ENCODE data around the gene ACAP2.
"Not testable (repeated sequence)": the region's sequence is repeated elsewhere in the genome, so short reads cannot be mapped to it uniquely, and the experiment has no call there.

Gene ACAP2

GRCh38 chr3:195388380-195388779 is 54.4 kb downstream of the ACAP2 start:
- no peak for DNase-seq (ENCODE audit: low spot score)

- no peak for DNase-seq (ENCODE audit: low spot score)
Measured at GRCh38 chr3:195386739-195387138, 56.1 kb downstream of the ACAP2 start.

GRCh38 chr3:195385526-195385925 is 57.3 kb downstream of the ACAP2 start:
- no peak for DNase-seq (ENCODE audit: low spot score)

GRCh38 chr3:195384952-195385351 is 57.9 kb downstream of the ACAP2 start:
- no peak for DNase-seq (ENCODE audit: low spot score)

DNA sequence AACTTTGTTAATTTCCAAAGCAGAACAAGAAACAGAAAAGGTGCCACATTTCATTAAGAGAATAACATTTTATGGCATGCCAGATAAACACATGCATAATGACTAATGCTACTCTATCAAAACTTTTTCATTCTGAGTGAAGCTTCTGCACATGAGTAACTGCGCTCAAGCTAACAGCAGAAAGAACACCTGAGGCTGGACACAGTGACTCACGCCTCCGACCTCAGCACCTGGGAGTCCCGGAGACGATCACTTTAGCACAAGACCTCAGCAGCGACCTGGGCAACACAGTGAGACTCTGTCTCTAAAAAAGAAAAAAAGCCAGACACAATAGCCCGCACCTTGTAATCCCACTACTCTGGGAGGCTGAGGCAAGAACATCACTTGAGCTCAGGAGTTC is 70.6 kb downstream of the ACAP2 start:
- DNase-seq (ENCODE audit: low spot score), result no peak

GRCh38 chr3:195366200-195366925 is 76.5 kb downstream of the ACAP2 start:
- DNase-seq (ENCODE audit: low spot score), result no peak

DNA sequence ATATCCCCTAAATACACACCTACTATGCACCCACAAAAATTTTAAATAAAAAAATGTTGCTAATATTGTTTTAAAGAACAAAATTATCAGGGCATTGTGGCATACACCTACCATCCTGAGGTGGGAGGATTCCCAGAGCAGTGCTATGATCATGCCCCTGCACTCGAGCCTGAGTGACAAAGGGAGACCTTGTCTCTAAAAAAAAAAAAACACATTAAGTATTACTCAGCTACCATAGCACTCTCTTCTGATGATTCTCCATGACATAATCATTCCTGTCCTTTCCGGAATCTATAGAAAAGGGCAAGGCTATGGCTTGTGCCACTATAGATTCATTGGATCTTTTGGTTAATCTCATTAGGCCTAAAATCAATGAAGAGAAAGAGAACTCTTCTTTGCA is 77.4 kb downstream of the ACAP2 start:
- no peak for DNase-seq (ENCODE audit: low spot score)

- DNase-seq (ENCODE audit: low spot score), result not testable (repeated sequence)
Measured at GRCh38 chr3:195357797-195358196, 85.0 kb downstream of the ACAP2 start.

GRCh38 chr3:195356151-195357086 is 86.4 kb downstream of the ACAP2 start:
- DNase-seq (ENCODE audit: low spot score), result no peak

- DNase-seq (ENCODE audit: low spot score), result not testable (repeated sequence)
Measured at GRCh38 chr3:195354009-195354408, 88.8 kb downstream of the ACAP2 start.

GRCh38 chr3:195352895-195353488 is 89.8 kb downstream of the ACAP2 start:
- peak; percentile 70 for DNase-seq (ENCODE audit: low spot score)

DNA sequence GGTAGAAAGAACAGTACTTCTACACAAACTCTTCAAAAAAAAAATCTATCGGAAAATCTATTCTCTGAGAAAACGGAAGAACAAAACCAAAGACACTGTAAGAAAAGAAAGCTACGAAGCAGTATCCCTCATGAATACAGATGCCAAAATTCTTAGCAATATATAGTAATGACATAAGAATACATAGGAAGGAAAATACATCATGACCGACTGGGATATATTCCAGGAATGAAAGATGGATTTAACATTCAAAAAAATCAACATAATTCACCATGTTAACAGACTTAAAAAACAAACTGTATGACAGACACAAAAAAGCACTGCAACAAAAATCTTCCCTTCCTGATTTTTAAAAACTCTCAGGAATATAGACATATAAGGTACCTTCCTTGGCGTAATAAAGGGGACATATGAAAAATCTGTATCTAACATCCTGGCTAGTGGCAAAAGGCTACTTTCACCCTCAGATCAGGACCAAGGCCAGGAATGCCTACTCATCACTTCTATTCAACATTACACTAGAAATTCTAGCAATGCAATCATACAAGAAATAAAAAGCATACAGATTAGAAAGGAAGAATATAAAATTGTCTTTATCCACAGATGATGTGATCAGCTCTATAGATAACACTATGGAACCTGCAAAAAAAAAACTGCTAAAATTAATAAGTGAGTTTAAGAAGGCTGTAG is 94.2 kb downstream of the ACAP2 start:
- no peak for DNase-seq (ENCODE audit: low spot score)

DNA sequence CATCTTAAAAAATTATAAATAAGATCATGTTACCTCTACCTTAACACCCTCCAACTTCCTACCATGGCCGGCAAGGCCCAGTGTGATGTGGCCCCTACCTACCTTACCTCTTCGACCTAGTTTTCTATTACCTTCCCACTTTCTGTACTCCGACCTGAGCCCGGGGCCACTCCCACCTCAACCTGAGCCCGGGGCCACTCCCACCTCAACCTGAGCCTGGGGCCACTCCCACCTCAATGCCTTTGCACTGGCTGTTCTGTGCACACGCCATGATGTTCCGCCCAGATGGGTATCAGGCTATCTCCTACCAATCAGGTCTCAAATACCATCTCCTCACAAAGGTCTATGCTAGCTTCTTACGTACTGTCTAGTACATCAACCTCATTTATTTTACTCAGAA is 105.1 kb downstream of the ACAP2 start:
- no peak for DNase-seq (ENCODE audit: low spot score)

- no peak for DNase-seq (ENCODE audit: low spot score)
Measured at GRCh38 chr3:195334967-195335366, 107.9 kb downstream of the ACAP2 start.

DNA sequence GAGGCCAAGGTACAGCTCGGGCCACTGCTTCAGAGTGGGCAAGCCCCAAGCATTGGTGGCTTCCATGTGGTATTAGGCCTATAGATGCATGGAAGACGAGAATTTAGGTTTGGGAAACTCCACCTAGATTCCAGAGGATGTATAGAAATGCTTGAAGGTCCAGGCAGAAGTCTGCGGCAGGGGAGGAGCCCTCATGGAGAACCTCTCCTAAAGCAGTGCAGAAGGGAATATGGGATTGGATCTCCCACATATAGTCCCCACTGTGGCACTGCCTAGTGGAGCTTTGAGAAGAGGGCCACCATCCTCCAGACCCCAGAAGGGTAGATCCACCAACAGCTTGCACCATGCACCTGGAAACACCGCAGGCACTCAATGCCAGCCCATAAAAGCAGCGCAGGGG is 123.8 kb downstream of the ACAP2 start:
- no peak for DNase-seq (ENCODE audit: low spot score)

DNA sequence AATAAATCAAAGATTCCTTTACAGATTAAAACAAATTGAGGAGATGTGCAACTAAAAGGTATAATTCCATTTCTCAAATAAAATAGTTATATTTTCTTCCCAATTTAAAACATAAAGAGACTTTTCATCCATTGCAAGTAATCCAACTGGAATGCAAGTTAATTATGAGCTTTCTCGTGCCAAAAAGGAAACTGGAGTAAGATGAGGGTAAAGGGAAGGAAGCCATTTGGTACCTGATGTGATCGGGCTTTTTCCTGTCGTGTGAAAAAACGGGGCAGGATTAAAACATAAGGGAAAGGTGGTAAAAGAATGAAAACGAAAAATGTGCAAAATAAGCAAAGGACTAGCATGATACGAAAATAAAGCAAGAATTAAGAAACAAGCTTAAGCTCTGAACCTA is 130.1 kb downstream of the ACAP2 start:
- no peak for DNase-seq (ENCODE audit: low spot score)

GRCh38 chr3:195307711-195308110 is 135.1 kb downstream of the ACAP2 start:
- DNase-seq (ENCODE audit: low spot score), result no peak

DNA sequence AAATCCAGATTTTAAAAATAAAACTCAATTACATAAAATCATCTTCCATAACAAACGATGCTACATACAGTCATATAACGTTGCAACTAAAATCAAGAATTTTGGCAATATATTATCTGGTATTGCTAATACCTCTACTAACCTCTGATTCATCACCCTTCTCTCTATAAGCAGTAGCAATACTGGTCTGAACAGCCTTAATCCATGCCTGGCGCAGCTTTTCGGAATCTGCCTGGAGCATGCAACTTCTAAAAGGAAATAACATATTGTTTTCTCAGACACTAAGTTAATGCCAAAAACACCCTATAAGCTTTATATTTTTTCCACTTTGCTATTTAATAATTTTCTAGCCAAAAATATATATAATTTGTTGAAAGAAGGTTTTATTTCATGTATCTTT is 136.5 kb downstream of the ACAP2 start:
- no peak for DNase-seq (ENCODE audit: low spot score)

GRCh38 chr3:195302431-195302830 is 140.4 kb downstream of the ACAP2 start:
- peak; percentile 22 for DNase-seq (ENCODE audit: low spot score)

GRCh38 chr3:195297446-195297845 is 145.4 kb downstream of the ACAP2 start:
- no peak for DNase-seq (ENCODE audit: low spot score)

DNA sequence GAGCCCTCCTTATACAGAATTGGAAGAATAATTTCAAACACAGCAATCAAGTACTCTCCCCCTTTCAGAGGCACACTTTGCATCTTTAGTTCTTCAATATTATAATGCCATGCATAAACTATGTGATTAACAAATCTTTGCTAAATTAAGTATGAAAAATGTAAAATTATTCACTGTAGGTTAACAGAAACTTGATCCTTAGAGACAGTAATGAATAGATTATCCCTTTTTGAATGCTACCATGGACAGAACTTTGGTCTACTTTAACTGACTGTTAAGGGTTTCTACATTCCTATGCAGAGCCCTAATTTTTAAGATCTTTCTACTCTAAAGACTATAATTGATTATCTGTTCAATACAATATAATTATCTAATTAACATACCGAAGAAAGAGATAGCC is 146.2 kb downstream of the ACAP2 start:
- no peak for DNase-seq (ENCODE audit: low spot score)

GRCh38 chr3:195291121-195291520 is 151.7 kb downstream of the ACAP2 start:
- no peak for DNase-seq (ENCODE audit: low spot score)
